ENCODE measurements around the gene CENPM. TPM values are rescaled to one million over a fixed set of nuclear protein-coding genes. Genes with fewer than 3 reads are reported as not detected.

CENPM gene
- total and polyA plus RNA-seq, 9 of the 15 experiments (the other 6 are each of a cell fraction or from before 2014, with no cell fraction given) = 11.3 to 67.7 (median 32.3) TPM

GRCh38 chr22:41992496-41992895 lies 45.5 kb upstream of the CENPM start:
- Histone ChIP-seq H3K27ac (ENCODE audit: extremely low read depth, low read depth, low read length) (no peak overlapping the region), H3K27me3 (ENCODE audit: control insufficient read depth in 2 of 2, insufficient read depth in 2 of 2, low read length in 2 of 2) (peaks cover 12 to 55% of the 10 kb centered on the region in 2 experiments; a peak in 4 of 5 replicates), H3K9ac (ENCODE audit: insufficient read depth in 1 of 2, low read depth in 2 of 2, low read length in 2 of 2) (no peak overlapping the region), H3K79me2 (ENCODE audit: control insufficient read depth, insufficient read depth, low read length) (no peaks in the 10 kb centered on the region), H3K36me3 (ENCODE audit: control insufficient read depth, insufficient read depth, low read length) (no peaks in the 10 kb centered on the region), H3K4me3 (no peak overlapping the region), H3K4me1 (replicated peaks in 1 of 2; ENCODE audit: control insufficient read depth in 2 of 2, insufficient read depth in 2 of 2, low read length in 2 of 2) (no peaks in the 10 kb centered on the region), H3K4me2 (ENCODE audit: insufficient read depth, low read length) (no peak overlapping the region), H3K9me1 (ENCODE audit: control insufficient read depth, insufficient read depth, low read length) (no peaks in the 10 kb centered on the region), H3K9me3 (replicated peaks; ENCODE audit: control insufficient read depth, insufficient read depth, low read depth, low read length) (no peaks in the 10 kb centered on the region), H4K20me1 (replicated peaks; ENCODE audit: control insufficient read depth, insufficient read depth, low read length) (no peaks in the 10 kb centered on the region), H2AFZ (ENCODE audit: low read depth, low read length) (no peak overlapping the region)
- DNase-seq (ENCODE audit: extremely low read depth in 1 of 4, low spot score in 3 of 4) (no peak), ATAC-seq (no peak), FAIRE-seq (no peak)
- TF ChIP-seq HIVEP1 (CRISPR knock-in tag; IDR thresholded peaks at IDR 0.05) (no peak), PML (IDR thresholded peaks at IDR 0.05; ENCODE audit: low read length) (no peak), GTF2B (IDR thresholded peaks at IDR 0.05; ENCODE audit: extremely low read depth, insufficient read length) (no peak), FOXA3 (CRISPR knock-in tag; conservative IDR thresholded peaks at IDR 0.05 in 1 of 2, IDR thresholded peaks at IDR 0.05 in 1 of 2) (no peak), ZNF668 (CRISPR knock-in tag; IDR thresholded peaks at IDR 0.05) (no peak), RNF2 (IDR thresholded peaks at IDR 0.05) (no peak), ELK3 (CRISPR knock-in tag; IDR thresholded peaks at IDR 0.05) (no peak), HEY1 (CRISPR knock-in tag; IDR thresholded peaks at IDR 0.05; ENCODE audit: borderline replicate concordance) (no peak), LARP7 (IDR thresholded peaks at IDR 0.05) (no peak), AFF1 (IDR thresholded peaks at IDR 0.05; ENCODE audit: low read depth in 1 of 2, partially characterized antibody in 2 of 2) (no peak), HINFP (tag; conservative IDR thresholded peaks at IDR 0.05; ENCODE audit: low read depth) (no peak), NRF1 (conservative IDR thresholded peaks at IDR 0.05 in 1 of 2, IDR thresholded peaks at IDR 0.05 in 1 of 2) (no peak)
- in situ Hi-C loops (cut with MboI) = no loop called here
- intact Hi-C loops (cut with micrococcal nuclease) = no loop called here
- POLR2A ChIA-PET = interaction anchor here (1.3 kb wide), 1 partner anchor 11 kb away, joined by 5 read pairs; no protein-coding TSS in a partner anchor
- CTCF ChIA-PET (ENCODE audit: low intra/inter-chr PET ratio) = no interaction called here
- BruUV-seq (replicated peaks) = no TSS peak
- 3% methylated on average over 5 of the region's 5 CpGs for WGBS (ENCODE audit: insufficient coverage, low coverage, missing lambda C conversion rate)

All from K562 (cell line).